Hematopoietic multipotent progenitor cell treated with erythropoietin and hydrocortisone succinate and interleukin-3 and kit ligand, for 4 days (in vitro differentiated cells): ENCODE data around the gene FLNB.
"Not testable (repeated sequence)": the region's sequence is repeated elsewhere in the genome, so short reads cannot be mapped to it uniquely, and the experiment has no call there.

Experiments
- DNase-seq: peaks from one replicate; pipeline ENCODE4 v3.0.0-alpha.2; 2015

Gene FLNB

GRCh38 chr3:58055314-58055713, 47.1 kb downstream of the FLNB start:
- peak; percentile 57 for DNase-seq

- DNase-seq = not testable (repeated sequence)
Observed at GRCh38 chr3:58055891-58056290, 47.7 kb downstream of the FLNB start.

DNA sequence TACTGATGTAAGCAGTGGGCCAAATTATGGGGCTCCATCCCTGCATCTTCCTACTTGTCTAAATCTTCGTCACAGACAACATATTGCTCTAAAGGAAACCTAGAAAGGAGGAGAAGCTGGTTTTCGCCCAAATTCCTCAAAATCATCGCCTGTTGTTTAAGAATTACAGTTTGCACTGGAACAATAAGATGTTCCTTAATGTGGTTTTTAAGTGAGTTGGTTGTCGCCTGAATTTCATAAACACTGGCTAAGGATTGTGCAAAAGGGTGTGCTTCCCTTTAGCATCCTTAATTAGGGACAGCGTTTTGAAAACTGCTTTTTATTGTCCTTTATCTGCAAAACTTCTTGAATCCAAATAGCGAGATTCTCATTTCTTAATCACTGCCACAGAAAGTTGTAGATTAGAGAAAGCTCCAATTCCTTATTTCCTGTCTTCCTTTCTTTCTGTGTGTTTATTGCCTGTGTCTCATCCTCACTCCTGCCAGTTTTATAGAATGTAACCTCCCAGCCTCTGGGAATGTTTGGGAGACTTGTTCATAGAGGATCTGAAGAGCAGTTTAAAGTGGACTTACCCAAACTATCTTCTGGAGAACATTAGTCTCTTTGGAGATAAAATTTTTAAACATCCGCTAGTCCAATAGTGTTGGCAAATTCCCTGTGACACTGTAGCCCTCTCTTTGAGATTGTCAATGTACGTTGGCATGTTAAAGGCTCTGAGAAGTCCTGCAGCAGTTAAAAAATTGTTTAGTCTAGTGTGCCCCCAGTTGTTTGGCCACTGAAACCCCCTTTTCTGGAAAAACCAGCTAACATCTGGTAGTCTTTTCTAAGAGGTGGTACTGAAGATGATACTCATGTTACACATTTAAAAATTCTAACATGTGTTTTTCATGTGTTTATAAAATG, 50.4 kb downstream of the FLNB start:
- no peak for DNase-seq

DNA sequence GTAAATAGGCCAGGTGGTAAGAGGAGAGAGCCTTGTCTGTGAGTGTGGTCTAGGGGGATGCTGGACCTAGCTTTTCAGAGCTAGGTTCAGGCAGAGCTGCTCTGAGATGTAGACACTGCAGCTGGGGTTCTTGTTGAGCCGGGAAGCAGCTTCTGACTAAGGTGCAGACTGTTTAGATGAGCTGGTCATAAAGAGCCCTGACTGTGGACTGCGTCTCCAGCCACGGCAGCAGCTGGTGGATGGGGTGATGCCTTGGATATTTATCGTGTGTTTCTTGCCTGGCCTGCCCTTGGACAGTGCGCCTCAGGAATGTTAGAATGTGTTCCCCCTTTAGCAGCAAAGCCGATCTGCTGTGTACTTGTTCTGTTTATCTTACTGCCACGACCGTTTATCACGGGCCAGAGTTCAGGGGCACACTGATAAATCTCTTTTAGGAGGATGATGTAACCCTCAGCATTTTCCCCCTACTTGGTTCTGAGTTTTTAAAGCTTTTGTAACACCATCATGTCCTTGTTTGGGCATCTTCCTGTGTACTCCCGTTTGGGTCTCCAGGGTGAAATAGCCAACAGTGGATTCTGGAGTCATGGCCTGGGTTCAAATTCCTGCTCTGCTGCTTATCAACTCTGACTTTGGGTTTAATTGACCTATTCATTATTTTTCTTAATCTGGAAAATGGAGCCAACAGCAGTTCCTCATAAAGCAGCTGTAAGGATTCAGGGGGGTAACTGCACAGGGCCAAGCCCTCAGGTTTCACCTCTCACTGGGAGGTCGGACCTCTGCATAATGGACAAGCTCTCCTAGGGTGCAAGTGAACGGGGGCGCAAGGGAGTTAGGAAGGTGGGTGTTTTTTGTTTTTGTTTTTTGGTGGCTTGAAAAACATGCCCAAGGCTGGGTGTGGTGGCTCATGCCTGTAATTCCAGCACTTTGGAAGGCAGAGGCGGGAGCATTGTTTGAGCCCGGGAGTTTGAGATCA, 51.4 kb downstream of the FLNB start:
- DNase-seq = peak; percentile 79

- no peak for DNase-seq
Observed at GRCh38 chr3:58062472-58062871, 54.2 kb downstream of the FLNB start.

- DNase-seq = peak; percentile 72
Observed at GRCh38 chr3:58063022-58063815, 55.0 kb downstream of the FLNB start.

- DNase-seq = no peak
Observed at GRCh38 chr3:58064923-58065638, 56.9 kb downstream of the FLNB start.

DNA sequence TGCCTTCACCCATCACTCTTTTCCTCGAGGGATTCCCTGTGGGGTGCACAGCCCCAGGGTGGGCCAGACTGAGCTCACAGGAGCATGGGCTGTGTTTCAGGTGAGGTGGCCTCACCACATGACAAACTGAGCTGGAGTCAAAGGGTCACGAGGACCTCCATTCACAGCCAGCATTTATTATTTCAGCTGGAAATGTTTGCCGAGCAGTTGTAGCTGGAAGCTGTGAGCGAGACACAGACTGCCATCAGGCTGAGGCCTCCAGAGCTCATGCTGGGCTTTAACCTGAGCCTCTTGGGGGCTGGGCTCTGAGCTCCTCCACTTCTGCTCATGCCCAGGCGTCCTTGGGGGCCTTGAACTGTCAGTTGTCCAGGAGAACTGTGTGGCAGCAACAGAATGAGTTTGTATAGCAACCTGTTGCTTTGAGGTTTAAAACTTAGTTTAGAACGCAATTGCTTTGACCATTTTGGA, 57.5 kb downstream of the FLNB start:
- no peak for DNase-seq

- no peak for DNase-seq
Observed at GRCh38 chr3:58066842-58067241, 58.6 kb downstream of the FLNB start.

DNA sequence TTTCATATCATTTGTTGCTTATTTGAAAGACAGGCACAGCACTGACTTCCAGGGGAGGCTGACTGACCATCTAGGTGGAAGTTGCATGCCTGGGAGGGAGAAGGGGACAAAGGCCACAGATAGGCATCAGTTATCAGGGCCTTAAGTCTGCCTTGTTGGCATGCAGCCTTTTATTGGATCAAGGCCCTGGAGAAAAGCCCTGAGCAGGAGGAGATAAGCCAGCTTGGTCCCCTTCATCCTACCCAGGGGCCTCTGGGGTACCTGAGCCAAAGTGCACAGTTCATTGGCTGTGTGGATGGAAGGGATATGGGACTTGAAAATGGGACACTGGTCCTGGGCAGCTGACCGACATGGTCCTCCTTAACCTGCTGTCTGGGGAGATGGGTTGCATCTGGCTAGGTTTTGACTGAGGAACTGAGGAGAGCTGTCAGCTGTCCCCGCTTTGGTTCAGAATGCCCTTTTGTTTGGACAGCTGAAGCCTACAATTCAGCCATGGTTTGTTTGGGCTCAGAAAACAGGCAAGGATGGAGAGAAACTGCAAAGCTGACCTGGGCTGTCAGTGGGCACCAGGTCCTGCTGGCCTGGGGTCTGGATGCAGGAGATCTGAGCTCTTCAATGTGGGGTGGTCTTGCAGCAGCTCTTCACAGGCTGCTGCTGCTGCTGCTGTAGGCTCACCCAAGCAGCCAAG, 60.0 kb downstream of the FLNB start:
- peak; percentile 56 for DNase-seq

- no peak for DNase-seq
Observed at GRCh38 chr3:58071480-58071971, 63.3 kb downstream of the FLNB start.

DNA sequence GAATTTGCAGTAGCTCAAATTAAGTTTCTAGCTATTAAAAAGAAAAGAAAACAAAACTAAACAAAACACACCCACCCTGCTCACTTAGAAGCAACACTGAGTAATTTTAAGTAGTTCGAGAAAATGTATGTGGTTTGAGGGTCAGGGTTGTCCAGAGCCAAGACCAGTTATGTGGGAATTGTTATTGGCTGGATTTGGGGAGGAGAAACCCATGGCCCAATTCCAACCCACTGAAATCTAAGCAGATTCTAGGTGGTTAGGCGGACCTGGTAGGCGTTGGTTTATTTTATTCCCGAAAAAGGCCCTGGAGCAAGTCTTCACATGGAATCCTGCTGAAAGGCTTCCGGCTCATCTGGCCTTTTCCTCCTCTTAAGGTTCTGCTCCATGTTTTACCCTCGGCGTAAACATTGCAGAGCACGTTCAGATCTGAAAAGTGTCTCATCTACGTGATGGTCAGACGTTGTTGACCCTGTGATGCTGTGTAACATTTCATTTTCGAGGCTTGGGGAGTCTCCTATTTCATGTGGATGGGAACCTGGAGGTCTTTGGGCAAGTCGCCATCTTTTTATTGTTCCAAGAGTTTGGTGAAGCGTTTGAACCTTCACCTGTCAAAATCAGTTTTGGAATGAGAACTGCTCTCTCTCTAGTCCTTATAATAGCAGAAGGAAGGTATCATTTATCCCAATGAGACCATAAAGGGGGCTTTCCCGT, 64.0 kb downstream of the FLNB start:
- no peak for DNase-seq

DNA sequence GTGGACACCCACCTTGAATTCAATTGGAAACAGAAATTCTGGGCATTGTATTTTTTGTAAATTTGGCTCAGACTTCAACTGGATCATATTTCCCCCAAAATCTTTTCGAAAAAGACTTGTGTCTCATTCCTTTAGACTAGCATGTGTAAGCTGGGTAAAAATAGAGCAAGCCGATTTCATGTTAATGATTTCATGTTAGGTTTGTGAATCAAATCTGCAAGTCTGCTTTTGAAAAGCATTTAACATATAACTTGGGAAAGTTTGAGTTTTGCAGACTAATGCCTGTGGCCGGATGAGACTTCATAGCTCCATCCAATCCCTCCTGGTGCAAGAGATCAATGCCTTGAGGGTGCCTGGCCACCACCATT, 64.5 kb downstream of the FLNB start:
- DNase-seq = no peak

GRCh38 chr3:58073301-58074108, 65.3 kb downstream of the FLNB start:
- DNase-seq = no peak

GRCh38 chr3:58074116-58074715, 66.0 kb downstream of the FLNB start:
- DNase-seq = peak; percentile 68

GRCh38 chr3:58074997-58075396, 66.8 kb downstream of the FLNB start:
- DNase-seq = peak; percentile 76

DNA sequence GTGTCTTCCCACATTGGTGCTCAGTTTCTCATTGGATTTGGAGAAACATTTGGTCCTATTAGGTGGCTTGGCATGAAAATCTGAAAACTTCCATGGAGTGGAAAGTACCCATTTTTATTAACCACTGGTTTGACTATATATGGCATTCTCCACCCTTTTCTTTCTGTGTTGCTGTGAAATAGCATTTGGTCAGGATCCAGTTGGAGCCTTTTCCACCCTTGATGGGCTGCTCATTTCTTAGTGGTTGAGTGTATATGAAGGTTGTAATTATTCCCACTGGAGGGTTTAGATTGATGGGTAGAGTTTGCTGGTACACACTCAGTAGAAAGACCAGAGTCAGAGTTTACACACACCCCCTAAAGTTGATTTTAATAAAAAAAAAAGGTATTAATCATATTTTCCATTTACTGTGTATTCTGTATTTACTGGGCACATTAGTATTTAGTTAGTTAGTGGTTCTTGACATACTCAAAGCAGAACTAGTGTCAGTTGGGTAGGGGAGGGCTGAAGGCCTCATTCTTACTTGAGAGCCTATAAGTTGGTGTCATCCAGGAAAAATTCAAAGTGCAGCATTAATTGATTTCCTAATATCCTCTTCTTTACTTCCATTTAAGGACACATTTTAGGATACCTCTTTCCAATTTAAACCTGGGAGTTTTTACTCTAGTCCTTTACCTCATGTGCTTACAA, 69.5 kb downstream of the FLNB start:
- DNase-seq = no peak

- no peak for DNase-seq
Observed at GRCh38 chr3:58078610-58079009, 70.4 kb downstream of the FLNB start.

GRCh38 chr3:58079773-58080172, 71.6 kb downstream of the FLNB start:
- no peak for DNase-seq
